Activated naive CD8-positive, alpha-beta T cell (primary cell): ENCODE measurements around the gene ACOXL.

ENCODE experiments used
- H3K27ac Mint-ChIP-seq: one replicate; pipeline ENCODE4 v1.8.0; 2021; ENCODE audit warnings: mixed read lengths
- H3K27me3 Mint-ChIP-seq: one replicate; pipeline ENCODE4 v1.8.0; 2021; ENCODE audit warnings: mixed read lengths
- H3K36me3 Mint-ChIP-seq: one replicate; pipeline ENCODE4 v1.8.0; 2021; ENCODE audit warnings: mixed read lengths
- H3K4me1 Mint-ChIP-seq: one replicate; pipeline ENCODE4 v1.8.0; 2021; ENCODE audit warnings: low read depth, mixed read lengths
- H3K4me3 Mint-ChIP-seq: one replicate; pipeline ENCODE4 v1.8.0; 2021; ENCODE audit warnings: mild to moderate bottlenecking, mixed read lengths
- H3K9me3 Mint-ChIP-seq: one replicate; pipeline ENCODE4 v1.8.0; 2021; ENCODE audit warnings: low read depth, mixed read lengths

Gene ACOXL

GRCh38 chr2:110737783-110738182 is 5.4 kb downstream of the ACOXL start:
- H3K9me3 Mint-ChIP-seq: peaks cover 6% of the 10 kb centered on the region
- no peak overlapping the region for H3K4me3 Mint-ChIP-seq
- H3K4me1 Mint-ChIP-seq: peaks cover 9% of the 10 kb centered on the region
- no peak overlapping the region for H3K27ac Mint-ChIP-seq
- peaks cover 53% of the 10 kb centered on the region for H3K27me3 Mint-ChIP-seq
- peaks cover 11% of the 10 kb centered on the region for H3K36me3 Mint-ChIP-seq

- H3K36me3 Mint-ChIP-seq: peaks cover 11% of the 10 kb centered on the region
- H3K9me3 Mint-ChIP-seq: peaks cover 6% of the 10 kb centered on the region
- no peak overlapping the region for H3K27ac Mint-ChIP-seq
- H3K27me3 Mint-ChIP-seq: peaks cover 48% of the 10 kb centered on the region
- no peaks in the 10 kb centered on the region for H3K4me1 Mint-ChIP-seq
- H3K4me3 Mint-ChIP-seq: no peak overlapping the region
These were observed 8.5 kb downstream of the ACOXL start for GRCh38 chr2:110740747-110741349.

GRCh38 chr2:110741491-110741980 is 9.2 kb downstream of the ACOXL start:
- Mint-ChIP-seq H3K36me3 (peaks cover 11% of the 10 kb centered on the region), H3K9me3 (peaks cover 6% of the 10 kb centered on the region), H3K4me1 (no peaks in the 10 kb centered on the region), H3K27me3 (peaks cover 44% of the 10 kb centered on the region), H3K4me3 (no peak overlapping the region), H3K27ac (no peak overlapping the region)

GRCh38 chr2:110742412-110742811 is 10.0 kb downstream of the ACOXL start:
- H3K27ac Mint-ChIP-seq: no peak overlapping the region
- peaks cover 6% of the 10 kb centered on the region for H3K9me3 Mint-ChIP-seq
- no peak overlapping the region for H3K4me3 Mint-ChIP-seq
- H3K27me3 Mint-ChIP-seq: peaks cover 37% of the 10 kb centered on the region
- peaks cover under 1% of the 10 kb centered on the region for H3K4me1 Mint-ChIP-seq
- peaks cover 7% of the 10 kb centered on the region for H3K36me3 Mint-ChIP-seq

GRCh38 chr2:110743600-110743999 is 11.2 kb downstream of the ACOXL start:
- no peak overlapping the region for H3K27ac Mint-ChIP-seq
- H3K9me3 Mint-ChIP-seq: peaks cover 5% of the 10 kb centered on the region
- peaks cover 36% of the 10 kb centered on the region for H3K27me3 Mint-ChIP-seq
- peaks cover 5% of the 10 kb centered on the region for H3K36me3 Mint-ChIP-seq
- peaks cover 12% of the 10 kb centered on the region for H3K4me1 Mint-ChIP-seq
- H3K4me3 Mint-ChIP-seq: no peak overlapping the region

GRCh38 chr2:110744429-110744828 is 12.1 kb downstream of the ACOXL start:
- Mint-ChIP-seq H3K27ac (no peak overlapping the region), H3K36me3 (no peaks in the 10 kb centered on the region), H3K27me3 (peaks cover 32% of the 10 kb centered on the region), H3K4me1 (peaks cover 18% of the 10 kb centered on the region), H3K4me3 (no peak overlapping the region), H3K9me3 (no peaks in the 10 kb centered on the region)

- Mint-ChIP-seq H3K36me3 (no peaks in the 10 kb centered on the region), H3K4me3 (no peak overlapping the region), H3K9me3 (no peaks in the 10 kb centered on the region), H3K27me3 (peaks cover 33% of the 10 kb centered on the region), H3K4me1 (peaks cover 21% of the 10 kb centered on the region), H3K27ac (no peak overlapping the region)
These were observed 12.7 kb downstream of the ACOXL start for GRCh38 chr2:110745048-110745447.

- no peaks in the 10 kb centered on the region for H3K9me3 Mint-ChIP-seq
- H3K27ac Mint-ChIP-seq: no peak overlapping the region
- peaks cover 21% of the 10 kb centered on the region for H3K4me1 Mint-ChIP-seq
- no peak overlapping the region for H3K4me3 Mint-ChIP-seq
- no peaks in the 10 kb centered on the region for H3K36me3 Mint-ChIP-seq
- peaks cover 32% of the 10 kb centered on the region for H3K27me3 Mint-ChIP-seq
These were observed 14.5 kb downstream of the ACOXL start for GRCh38 chr2:110746586-110747521.

- no peaks in the 10 kb centered on the region for H3K9me3 Mint-ChIP-seq
- H3K27ac Mint-ChIP-seq: peak overlapping the region; percentile 18
- H3K4me1 Mint-ChIP-seq: peaks cover 21% of the 10 kb centered on the region
- H3K4me3 Mint-ChIP-seq: peak overlapping the region; percentile 21
- H3K36me3 Mint-ChIP-seq: no peaks in the 10 kb centered on the region
- H3K27me3 Mint-ChIP-seq: peaks cover 32% of the 10 kb centered on the region
These were observed 15.4 kb downstream of the ACOXL start for GRCh38 chr2:110747522-110748488.

GRCh38 chr2:110748489-110748867 is 16.1 kb downstream of the ACOXL start:
- H3K27me3 Mint-ChIP-seq: peaks cover 32% of the 10 kb centered on the region
- peak overlapping the region; percentile 21 for H3K4me3 Mint-ChIP-seq
- no peaks in the 10 kb centered on the region for H3K36me3 Mint-ChIP-seq
- peaks cover 21% of the 10 kb centered on the region for H3K4me1 Mint-ChIP-seq
- H3K9me3 Mint-ChIP-seq: no peaks in the 10 kb centered on the region
- H3K27ac Mint-ChIP-seq: peak overlapping the region; percentile 18

GRCh38 chr2:110751642-110752041 is 19.3 kb downstream of the ACOXL start:
- Mint-ChIP-seq H3K27me3 (peaks cover 19% of the 10 kb centered on the region), H3K4me3 (no peak overlapping the region), H3K9me3 (no peaks in the 10 kb centered on the region), H3K27ac (no peak overlapping the region), H3K4me1 (peaks cover 21% of the 10 kb centered on the region), H3K36me3 (no peaks in the 10 kb centered on the region)

- Mint-ChIP-seq H3K4me1 (peaks cover 16% of the 10 kb centered on the region), H3K27ac (no peak overlapping the region), H3K9me3 (no peaks in the 10 kb centered on the region), H3K4me3 (no peak overlapping the region), H3K36me3 (no peaks in the 10 kb centered on the region), H3K27me3 (peaks cover 17% of the 10 kb centered on the region)
These were observed 20.5 kb downstream of the ACOXL start for GRCh38 chr2:110752871-110753270.

GRCh38 chr2:110755491-110756078 is 23.2 kb downstream of the ACOXL start:
- H3K36me3 Mint-ChIP-seq: no peaks in the 10 kb centered on the region
- H3K4me1 Mint-ChIP-seq: no peaks in the 10 kb centered on the region
- H3K27me3 Mint-ChIP-seq: peaks cover 9% of the 10 kb centered on the region
- H3K27ac Mint-ChIP-seq: no peak overlapping the region
- no peak overlapping the region for H3K4me3 Mint-ChIP-seq
- peaks cover 7% of the 10 kb centered on the region for H3K9me3 Mint-ChIP-seq

GRCh38 chr2:110759411-110759810 is 27.0 kb downstream of the ACOXL start:
- Mint-ChIP-seq H3K36me3 (no peaks in the 10 kb centered on the region), H3K4me1 (no peaks in the 10 kb centered on the region), H3K27me3 (peaks cover 10% of the 10 kb centered on the region), H3K4me3 (no peak overlapping the region), H3K27ac (no peak overlapping the region), H3K9me3 (peaks cover 9% of the 10 kb centered on the region)
